Duodenal mucosa (tissue), 2 donors: ENCODE measurements around the gene ELAVL1.

Source experiments
- H3K27ac ChIP-seq: one replicate; pipeline ENCODE4 v1.7.0; 2013; ENCODE audit warnings: low read depth, low read length
- H3K27me3 ChIP-seq, 2 donors: one replicate each; pipeline ENCODE4 v1.7.0; 2013; ENCODE audit warnings: low read length in 2 of 2, control low read depth in 1 of 2; ENCODE audit not compliant: insufficient read depth in 2 of 2, control insufficient read depth in 1 of 2
- H3K36me3 ChIP-seq, 2 donors: one replicate each; pipeline ENCODE4 v1.7.0; 2013; ENCODE audit warnings: low read length in 2 of 2, control low read depth in 1 of 2; ENCODE audit not compliant: insufficient read depth in 2 of 2, control insufficient read depth in 1 of 2
- H3K4me1 ChIP-seq, 2 donors: one replicate each; pipeline ENCODE4 v1.7.0; 2013; ENCODE audit warnings: low read length in 2 of 2, control low read depth in 1 of 2; ENCODE audit not compliant: insufficient read depth in 2 of 2, control insufficient read depth in 1 of 2
- H3K4me3 ChIP-seq, 2 donors: one replicate each; pipeline ENCODE4 v1.7.0; 2013; ENCODE audit warnings: low read length in 2 of 2, low read depth in 1 of 2
- H3K9ac ChIP-seq, 2 donors: one replicate each; pipeline ENCODE4 v1.7.0; 2013; ENCODE audit warnings: low read length in 2 of 2, low read depth in 1 of 2
- H3K9me3 ChIP-seq, 2 donors: one replicate each; pipeline ENCODE4 v1.7.0; 2013; ENCODE audit warnings: low read length in 2 of 2, control low read depth in 1 of 2; ENCODE audit not compliant: control insufficient read depth in 1 of 2

Gene ELAVL1

GRCh38 chr19:7971553-7972520, 33.6 kb downstream of the ELAVL1 start:
- Histone ChIP-seq H3K9ac (no peak overlapping the region), H3K27ac (no peak overlapping the region), H3K27me3 (no peaks in the 10 kb centered on the region), H3K36me3 (peaks cover 30 to 73% of the 10 kb centered on the region in 2 donors), H3K9me3 (no peaks in the 10 kb centered on the region), H3K4me3 (no peak overlapping the region), H3K4me1 (no peaks in the 10 kb centered on the region)

GRCh38 chr19:7970716-7971448, 34.6 kb downstream of the ELAVL1 start:
- H3K9me3 ChIP-seq, result no peaks in the 10 kb centered on the region
- H3K4me3 ChIP-seq, result no peak overlapping the region
- H3K4me1 ChIP-seq, result no peaks in the 10 kb centered on the region
- H3K9ac ChIP-seq, result no peak overlapping the region
- no peaks in the 10 kb centered on the region for H3K27me3 ChIP-seq
- H3K36me3 ChIP-seq, result peaks cover 30 to 76% of the 10 kb centered on the region in 2 donors
- no peak overlapping the region for H3K27ac ChIP-seq

GRCh38 chr19:7969555-7969939, 35.9 kb downstream of the ELAVL1 start:
- no peaks in the 10 kb centered on the region for H3K27me3 ChIP-seq
- no peak overlapping the region for H3K27ac ChIP-seq
- no peak overlapping the region for H3K4me3 ChIP-seq
- H3K9me3 ChIP-seq, result no peaks in the 10 kb centered on the region
- H3K36me3 ChIP-seq, result peaks cover 36 to 74% of the 10 kb centered on the region in 2 donors
- H3K4me1 ChIP-seq, result no peaks in the 10 kb centered on the region
- no peak overlapping the region for H3K9ac ChIP-seq

- Histone ChIP-seq H3K4me3 (no peak overlapping the region), H3K27me3 (no peaks in the 10 kb centered on the region), H3K9me3 (no peaks in the 10 kb centered on the region), H3K27ac (no peak overlapping the region), H3K4me1 (no peaks in the 10 kb centered on the region), H3K9ac (no peak overlapping the region), H3K36me3 (peaks cover 34 to 72% of the 10 kb centered on the region in 2 donors)
Observed at GRCh38 chr19:7968796-7969554, 36.5 kb downstream of the ELAVL1 start.

GRCh38 chr19:7968008-7968795, 37.2 kb downstream of the ELAVL1 start:
- Histone ChIP-seq H3K9ac (no peak overlapping the region), H3K36me3 (peaks cover 34 to 72% of the 10 kb centered on the region in 2 donors), H3K4me3 (no peak overlapping the region), H3K9me3 (no peaks in the 10 kb centered on the region), H3K27ac (no peak overlapping the region), H3K27me3 (no peaks in the 10 kb centered on the region), H3K4me1 (no peaks in the 10 kb centered on the region)

- no peak overlapping the region for H3K4me3 ChIP-seq
- H3K27me3 ChIP-seq, result no peaks in the 10 kb centered on the region
- no peak overlapping the region for H3K27ac ChIP-seq
- H3K4me1 ChIP-seq, result no peaks in the 10 kb centered on the region
- H3K9me3 ChIP-seq, result no peaks in the 10 kb centered on the region
- no peak overlapping the region for H3K9ac ChIP-seq
- H3K36me3 ChIP-seq, result peaks cover 42 to 80% of the 10 kb centered on the region in 2 donors
Observed at GRCh38 chr19:7965921-7966665, 39.3 kb downstream of the ELAVL1 start.

GRCh38 chr19:7965259-7965841, 40.1 kb downstream of the ELAVL1 start:
- no peak overlapping the region for H3K9ac ChIP-seq
- H3K4me3 ChIP-seq, result no peak overlapping the region
- no peaks in the 10 kb centered on the region for H3K4me1 ChIP-seq
- no peaks in the 10 kb centered on the region for H3K27me3 ChIP-seq
- no peak overlapping the region for H3K27ac ChIP-seq
- H3K36me3 ChIP-seq, result peaks cover 45 to 82% of the 10 kb centered on the region in 2 donors
- H3K9me3 ChIP-seq, result no peaks in the 10 kb centered on the region

GRCh38 chr19:7963566-7963965, 41.9 kb downstream of the ELAVL1 start:
- Histone ChIP-seq H3K4me1 (no peaks in the 10 kb centered on the region), H3K36me3 (peaks cover 35 to 81% of the 10 kb centered on the region in 2 donors), H3K27ac (no peak overlapping the region), H3K9ac (no peak overlapping the region), H3K4me3 (no peak overlapping the region), H3K27me3 (no peaks in the 10 kb centered on the region), H3K9me3 (no peaks in the 10 kb centered on the region)
